ENCODE measurements around the gene RBM7. TPM values are rescaled to one million over a fixed set of nuclear protein-coding genes. Genes with fewer than 3 reads are reported as not detected.

Gene RBM7
- total RNA-seq, 2 donors from 2014 or later: 46.8 to 56.4 TPM

- Mint-ChIP-seq H3K27ac (peak overlapping the region; percentile 100), H3K9me3 (peaks cover 5% of the 10 kb centered on the region), H3K36me3 (ENCODE audit: low read depth) (peaks cover 10% of the 10 kb centered on the region), H3K4me1 (peaks cover 20% of the 10 kb centered on the region), H3K27me3 (ENCODE audit: insufficient read depth) (no peaks in the 10 kb centered on the region), H3K4me3 (peak overlapping the region; percentile 96)
- no peak overlapping the region for H3K27ac ChIP-seq (ENCODE audit: low read depth, low read length)
- no peak for TF ChIP-seq CTCF (conservative IDR thresholded peaks at IDR 0.05)
- peaks cover 6% of the 10 kb centered on the region for H3K9me3 ChIP-seq (ENCODE audit: control insufficient read depth, low read length)
- H3K27me3 ChIP-seq (ENCODE audit: control insufficient read depth, insufficient read depth, low read length, poor library complexity, severe bottlenecking): no peaks in the 10 kb centered on the region
- no peak overlapping the region for H3K9ac ChIP-seq (ENCODE audit: extremely low read depth, low read length, poor library complexity, severe bottlenecking)
- no peak for DNase-seq
- peaks cover 13% of the 10 kb centered on the region for H3K36me3 ChIP-seq (ENCODE audit: control insufficient read depth, insufficient read depth, low read length)
- H3K4me1 ChIP-seq (ENCODE audit: control insufficient read depth, insufficient read depth, low read length): no peaks in the 10 kb centered on the region
- peak overlapping the region; percentile 100 for H3K4me3 ChIP-seq (ENCODE audit: low read length)
- 75 to 79% methylated on average over 2 to 3 of the region's 4 CpGs for WGBS, 2 experiments (ENCODE audit: insufficient coverage in 1 of 2, insufficient read length in 1 of 2)
Observed at GRCh38 chr11:114398303-114398920, 2.1 kb upstream of the RBM7 start.

DNA sequence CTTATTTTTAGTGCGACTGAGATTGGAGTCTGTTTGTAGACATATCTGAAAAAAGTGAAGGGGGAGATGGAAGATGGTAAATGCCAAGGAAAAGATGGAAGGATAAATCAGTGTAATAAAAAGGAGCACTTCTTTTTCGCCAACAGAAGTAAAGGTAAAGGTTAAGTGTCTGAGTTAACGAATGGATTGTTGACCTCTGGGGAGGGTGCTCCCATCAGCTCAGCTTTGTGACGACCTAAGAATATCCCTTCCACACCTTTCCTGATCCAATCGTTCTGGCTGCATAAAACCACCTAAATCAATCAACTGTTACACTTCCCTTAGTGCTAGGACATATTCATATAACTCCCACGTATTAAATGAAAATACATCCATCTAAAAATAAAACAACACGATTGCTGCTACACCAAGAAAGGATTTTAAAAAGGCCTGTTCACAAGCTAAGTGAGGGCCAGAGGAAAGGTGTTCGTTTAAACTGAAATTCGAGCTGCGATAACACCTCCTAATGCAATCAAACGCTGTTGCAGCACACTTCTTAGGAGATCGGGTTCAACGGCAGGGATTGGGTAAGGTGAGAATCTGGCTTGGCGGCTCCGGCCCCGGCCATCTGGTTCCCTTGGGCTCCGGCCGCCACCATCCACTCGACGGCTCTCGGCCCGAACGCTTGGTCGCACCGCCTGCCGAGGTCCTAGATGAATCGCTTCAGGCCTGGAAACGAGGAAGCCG lies 813 bp upstream of the RBM7 start:
- Histone ChIP-seq H3K27ac (ENCODE audit: low read depth, low read length) (peak overlapping the region; percentile 98), H3K36me3 (ENCODE audit: control insufficient read depth, insufficient read depth, low read length) (peaks cover 24% of the 10 kb centered on the region), H3K4me1 (ENCODE audit: control insufficient read depth, insufficient read depth, low read length) (no peaks in the 10 kb centered on the region), H3K27me3 (ENCODE audit: control insufficient read depth, insufficient read depth, low read length, poor library complexity, severe bottlenecking) (no peaks in the 10 kb centered on the region), H3K9ac (ENCODE audit: extremely low read depth, low read length, poor library complexity, severe bottlenecking) (peak overlapping the region; percentile 98), H3K4me3 (ENCODE audit: low read length) (peak overlapping the region; percentile 100), H3K9me3 (ENCODE audit: control insufficient read depth, low read length) (peaks cover 5% of the 10 kb centered on the region)
- H3K27me3 Mint-ChIP-seq (ENCODE audit: insufficient read depth): no peaks in the 10 kb centered on the region
- peak; percentile 91 for DNase-seq
- peak overlapping the region; percentile 100 for H3K27ac Mint-ChIP-seq
- peaks cover 24% of the 10 kb centered on the region for H3K4me1 Mint-ChIP-seq
- peaks cover 4% of the 10 kb centered on the region for H3K9me3 Mint-ChIP-seq
- peaks cover 16% of the 10 kb centered on the region for H3K36me3 Mint-ChIP-seq (ENCODE audit: low read depth)
- 2 to 6% methylated on average over 18 to 29 of the region's 29 CpGs for WGBS, 2 experiments (ENCODE audit: insufficient coverage in 1 of 2, insufficient read length in 1 of 2)
- TF ChIP-seq CTCF (conservative IDR thresholded peaks at IDR 0.05): no peak
- H3K4me3 Mint-ChIP-seq: peak overlapping the region; percentile 96

DNA sequence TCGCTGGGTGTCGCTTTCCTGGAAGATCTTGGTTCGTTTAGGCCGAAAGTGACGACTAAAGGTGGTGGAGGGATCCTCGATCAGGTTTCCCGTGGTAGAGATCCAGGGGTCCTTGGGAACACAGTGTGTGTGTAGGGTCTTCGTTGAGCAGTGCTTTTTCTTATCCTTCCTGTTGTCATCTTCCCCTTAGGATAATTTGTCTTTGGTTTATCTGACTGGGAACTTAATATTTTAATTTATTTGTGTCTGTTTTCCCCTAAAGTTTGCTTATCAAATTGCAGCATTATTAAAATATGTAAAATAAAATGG lies 403 bp downstream of the RBM7 start:
- peaks cover 24% of the 10 kb centered on the region for H3K36me3 Mint-ChIP-seq (ENCODE audit: low read depth)
- Histone ChIP-seq H3K4me1 (ENCODE audit: control insufficient read depth, insufficient read depth, low read length) (no peaks in the 10 kb centered on the region), H3K9me3 (ENCODE audit: control insufficient read depth, low read length) (no peaks in the 10 kb centered on the region), H3K27ac (ENCODE audit: low read depth, low read length) (peak overlapping the region; percentile 98), H3K4me3 (ENCODE audit: low read length) (peak overlapping the region; percentile 100), H3K9ac (ENCODE audit: extremely low read depth, low read length, poor library complexity, severe bottlenecking) (peak overlapping the region; percentile 98), H3K27me3 (ENCODE audit: control insufficient read depth, insufficient read depth, low read length, poor library complexity, severe bottlenecking) (no peaks in the 10 kb centered on the region), H3K36me3 (ENCODE audit: control insufficient read depth, insufficient read depth, low read length) (peaks cover 36% of the 10 kb centered on the region)
- H3K4me1 Mint-ChIP-seq: peaks cover 23% of the 10 kb centered on the region
- DNase-seq: no peak
- 0% methylated on average over 8 of the region's 8 CpGs; no CpG with 5 or more reads in 1 of the 2 experiments for WGBS, 2 experiments (ENCODE audit: insufficient coverage in 1 of 2, insufficient read length in 1 of 2)
- peak overlapping the region; percentile 96 for H3K4me3 Mint-ChIP-seq
- H3K27me3 Mint-ChIP-seq (ENCODE audit: insufficient read depth): no peaks in the 10 kb centered on the region
- H3K27ac Mint-ChIP-seq: peak overlapping the region; percentile 100
- no peaks in the 10 kb centered on the region for H3K9me3 Mint-ChIP-seq
- TF ChIP-seq CTCF (conservative IDR thresholded peaks at IDR 0.05): no peak
